Effector memory CD4-positive, alpha-beta T cell (primary cell): ENCODE data around the gene CD247.

Source experiments
- DNase-seq, 3 donors: peaks; one replicate each; pipeline ENCODE4 v3.0.0-alpha.2; 2020
- H3K27ac ChIP-seq: 2 replicates; pipeline ENCODE4 v1.7.0; 2013; ENCODE audit warnings: mild to moderate bottlenecking, low read length, moderate library complexity; ENCODE audit not compliant: insufficient read depth, poor library complexity, severe bottlenecking
- H3K27me3 ChIP-seq: replicated peaks from 2 replicates; pipeline ENCODE4 v1.7.0; 2013; ENCODE audit warnings: mild to moderate bottlenecking, low read length; ENCODE audit not compliant: insufficient read depth, control insufficient read depth, poor library complexity, severe bottlenecking
- H3K36me3 ChIP-seq: 2 replicates; pipeline ENCODE4 v1.7.0; 2013; ENCODE audit warnings: mild to moderate bottlenecking, low read length, moderate library complexity; ENCODE audit not compliant: control insufficient read depth, insufficient read depth
- H3K4me1 ChIP-seq: 2 replicates; pipeline ENCODE4 v1.7.0; 2013; ENCODE audit warnings: low read length, mild to moderate bottlenecking; ENCODE audit not compliant: control insufficient read depth, insufficient read depth, poor library complexity, severe bottlenecking
- H3K4me3 ChIP-seq: 2 replicates; pipeline ENCODE4 v1.7.0; 2013; ENCODE audit warnings: low read length, low read depth, mild to moderate bottlenecking; ENCODE audit not compliant: insufficient read depth, poor library complexity, severe bottlenecking
- H3K9me3 ChIP-seq: 2 replicates; pipeline ENCODE4 v1.7.0; 2013; ENCODE audit warnings: mild to moderate bottlenecking, low read length, moderate library complexity; ENCODE audit not compliant: control insufficient read depth

CD247 gene

DNA sequence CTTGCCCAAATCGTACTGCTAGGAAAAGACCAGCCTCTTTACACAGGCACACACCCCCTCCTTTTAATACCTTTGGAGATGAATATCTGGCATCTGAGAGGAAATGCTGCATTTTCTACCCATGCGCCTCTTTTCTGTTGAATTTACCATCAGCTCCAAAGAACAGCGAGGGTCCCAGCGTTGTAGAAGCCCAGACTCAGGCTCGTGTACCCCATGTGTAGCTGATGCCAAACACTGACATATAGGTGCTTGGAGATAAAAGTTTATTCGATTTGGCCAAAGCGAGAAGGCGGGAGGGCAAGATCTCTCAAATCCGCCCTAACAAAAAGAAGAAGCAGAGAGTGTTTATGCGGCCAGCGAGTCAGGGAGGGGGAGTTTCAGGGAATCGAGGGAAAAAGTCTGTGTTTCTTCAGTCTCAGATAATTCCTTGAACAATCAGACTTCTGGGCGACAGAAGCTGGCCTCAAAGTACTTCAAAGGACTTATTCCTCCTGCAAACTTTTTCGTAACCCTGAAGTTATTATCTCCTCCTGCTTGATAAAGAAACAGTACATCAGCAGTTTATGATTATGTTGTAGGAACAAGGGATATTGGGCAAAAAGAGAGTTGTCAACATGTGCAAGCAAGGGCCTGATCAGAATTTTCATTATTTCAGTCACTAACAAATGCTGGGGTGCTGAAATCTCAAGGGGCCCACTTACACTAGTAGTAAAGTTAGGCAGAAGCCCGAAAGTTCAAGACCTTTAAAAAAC is 35.9 kb upstream of the CD247 start:
- peaks cover 10% of the 10 kb centered on the region for H3K4me1 ChIP-seq
- no peaks in the 10 kb centered on the region for H3K36me3 ChIP-seq
- no peaks in the 10 kb centered on the region for H3K9me3 ChIP-seq
- no peak for DNase-seq
- H3K27ac ChIP-seq: peak overlapping the region; percentile 56
- no peaks in the 10 kb centered on the region for H3K27me3 ChIP-seq
- H3K4me3 ChIP-seq: peak overlapping the region; percentile 74

DNA sequence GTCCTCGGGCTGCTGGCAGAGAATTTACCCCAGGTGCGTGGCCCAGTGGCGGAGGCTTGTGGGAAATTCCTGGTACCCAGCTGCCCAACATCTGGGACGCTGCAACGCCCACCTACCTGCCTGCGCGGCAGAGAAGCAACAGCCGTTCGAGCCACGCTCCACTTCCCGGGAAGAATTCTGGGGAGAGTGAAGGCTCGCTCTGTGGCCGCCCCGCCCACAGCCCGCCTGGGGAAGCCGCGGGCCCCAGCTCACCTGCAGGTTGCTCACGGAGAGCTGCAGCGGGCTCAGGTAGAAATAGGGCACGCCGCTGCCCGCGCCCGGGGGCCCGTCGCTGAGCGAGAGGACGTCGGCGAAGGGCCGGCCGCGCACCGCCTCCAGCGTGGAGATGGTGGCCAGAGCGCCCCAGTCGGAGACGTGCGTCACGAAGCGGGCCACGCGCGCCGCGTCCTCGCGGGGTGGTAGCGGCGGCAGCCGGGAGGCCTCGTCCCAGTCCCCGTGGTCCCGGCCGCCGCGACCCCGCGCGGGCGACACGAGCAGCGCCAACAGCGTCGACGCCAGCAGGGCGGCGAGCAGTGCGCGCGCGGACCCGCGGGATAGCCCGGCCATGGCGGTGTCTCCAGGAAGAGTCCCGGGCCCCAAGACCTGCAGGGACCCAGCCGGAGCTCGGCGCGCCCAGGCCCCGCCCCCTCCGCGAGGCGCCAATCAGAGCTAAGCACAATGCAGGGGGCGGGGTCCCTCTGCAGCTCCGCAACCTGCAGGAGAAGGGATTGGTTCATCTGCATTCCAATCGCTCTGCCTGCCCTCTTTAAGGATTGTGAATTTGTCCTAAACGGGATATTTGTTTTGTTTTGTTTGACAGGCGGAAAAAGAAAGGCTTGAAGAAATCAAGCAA is 35.1 kb upstream of the CD247 start, which contains the start of gene CREG1:
Gene CREG1 (minus strand): TSS at position 627 of the 892 bp plus-strand sequence.
- DNase-seq: peak; percentile 80 to 87 (median 83)
- Histone ChIP-seq H3K4me1 (peaks cover 10% of the 10 kb centered on the region), H3K27ac (peak within 1 kb of the TSS; percentile 56), H3K36me3 (no peaks in the 10 kb centered on the region), H3K9me3 (no peaks in the 10 kb centered on the region), H3K4me3 (peak within 1 kb of the TSS; percentile 74), H3K27me3 (no peaks in the 10 kb centered on the region)

DNA sequence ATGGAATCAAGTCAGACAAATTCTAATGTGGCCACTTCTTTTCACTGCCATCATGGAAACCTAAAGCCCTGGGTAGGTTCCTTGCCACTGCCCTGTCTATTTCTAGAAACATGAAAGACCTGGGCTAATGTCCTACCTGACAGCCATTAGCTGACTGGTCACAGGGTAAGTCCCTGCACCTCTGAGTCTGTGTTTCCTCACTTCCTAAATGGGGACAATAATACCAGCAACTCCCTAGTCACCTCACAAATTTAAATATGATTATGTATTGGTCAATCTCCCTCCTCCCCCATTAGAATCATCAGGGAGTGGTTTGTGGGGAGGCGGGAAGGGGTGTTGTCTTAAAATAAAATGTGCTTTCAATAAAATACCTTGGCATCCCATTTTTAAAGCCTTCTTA is 33.0 kb upstream of the CD247 start:
- DNase-seq: no peak
- H3K4me3 ChIP-seq: no peak overlapping the region
- H3K36me3 ChIP-seq: no peaks in the 10 kb centered on the region
- H3K27me3 ChIP-seq: no peaks in the 10 kb centered on the region
- no peak overlapping the region for H3K27ac ChIP-seq
- H3K4me1 ChIP-seq: peaks cover 10% of the 10 kb centered on the region
- H3K9me3 ChIP-seq: no peaks in the 10 kb centered on the region

DNA sequence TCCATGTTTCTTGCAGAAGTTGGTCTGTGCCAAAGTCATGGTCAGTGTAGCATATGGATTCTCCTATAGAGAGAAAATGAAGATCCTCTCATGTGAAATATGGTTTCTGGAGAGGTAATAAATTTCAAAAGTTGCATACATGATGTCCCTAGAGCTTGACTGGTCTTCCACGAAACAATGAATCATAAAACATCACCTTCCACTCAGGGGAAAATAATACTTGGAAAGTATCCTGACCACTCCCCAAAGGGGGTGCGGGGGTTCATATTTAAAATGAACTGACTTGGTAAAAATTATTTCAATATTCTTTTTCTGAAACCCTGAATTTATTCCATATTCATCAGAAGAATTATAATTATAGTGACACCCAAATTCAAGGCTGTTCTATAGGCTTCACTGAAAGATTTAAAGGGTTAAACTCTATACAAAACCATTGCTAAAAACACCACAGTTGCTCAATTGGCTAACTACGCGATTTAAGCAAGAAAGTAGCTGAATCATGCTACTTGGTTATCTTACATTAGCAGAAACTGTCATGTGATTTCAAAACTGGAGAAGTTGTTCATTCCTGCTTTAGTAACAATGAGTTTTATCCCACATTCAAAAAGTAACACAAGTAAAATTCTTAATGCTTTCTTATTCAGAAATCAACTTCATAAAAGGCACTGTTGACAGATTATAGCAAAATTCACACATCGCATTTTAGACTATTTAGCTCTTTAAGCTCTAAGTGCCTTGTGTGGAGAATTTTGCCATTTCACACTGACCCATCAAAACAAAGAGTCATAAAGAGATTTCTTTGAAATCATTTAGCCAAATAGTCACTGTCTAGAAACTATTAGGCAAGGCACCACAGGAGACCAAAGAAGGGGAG is 30.0 kb upstream of the CD247 start:
- no peaks in the 10 kb centered on the region for H3K9me3 ChIP-seq
- H3K27ac ChIP-seq: no peak overlapping the region
- no peaks in the 10 kb centered on the region for H3K27me3 ChIP-seq
- no peaks in the 10 kb centered on the region for H3K36me3 ChIP-seq
- no peak overlapping the region for H3K4me3 ChIP-seq
- no peak for DNase-seq
- peaks cover 4% of the 10 kb centered on the region for H3K4me1 ChIP-seq

DNA sequence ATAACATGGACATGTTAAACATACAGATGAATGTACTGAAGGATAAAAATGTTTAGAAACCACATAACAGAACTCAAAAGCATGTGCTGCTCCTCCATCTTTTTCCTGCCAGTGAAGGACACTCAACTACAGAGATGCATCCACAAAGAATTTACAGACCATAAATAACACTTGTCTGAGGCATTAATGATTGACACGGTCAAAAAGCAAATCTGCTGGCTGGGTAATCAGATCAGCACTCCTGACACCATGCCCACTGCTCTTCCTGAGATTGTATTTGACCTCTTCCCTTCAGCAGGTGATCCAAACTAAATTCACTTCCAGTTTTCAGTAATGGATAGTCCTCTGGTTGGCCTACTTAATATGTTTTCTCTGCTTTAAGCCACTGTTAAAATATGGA is 28.6 kb upstream of the CD247 start:
- Histone ChIP-seq H3K27ac (no peak overlapping the region), H3K27me3 (no peaks in the 10 kb centered on the region), H3K4me3 (no peak overlapping the region), H3K36me3 (no peaks in the 10 kb centered on the region), H3K4me1 (no peaks in the 10 kb centered on the region), H3K9me3 (no peaks in the 10 kb centered on the region)
- DNase-seq: no peak

DNA sequence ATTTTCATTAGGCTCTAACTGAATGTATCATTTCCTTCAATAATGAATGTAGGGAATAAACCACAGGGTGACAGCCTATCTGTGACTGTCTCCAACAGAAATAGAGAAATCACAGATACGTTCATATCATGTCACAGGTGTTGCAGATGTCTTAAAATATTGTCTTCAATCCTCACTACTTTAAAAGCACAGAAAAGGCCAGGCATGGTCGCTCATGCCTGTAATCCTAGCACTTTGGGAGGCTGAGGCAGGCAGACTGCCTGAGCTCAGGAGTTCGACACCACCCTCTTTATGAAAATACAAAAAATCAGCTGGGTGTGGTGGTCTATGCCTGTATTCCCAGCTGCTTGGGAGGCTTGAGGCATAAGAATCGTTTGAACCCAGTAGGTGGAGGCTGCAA is 27.0 kb upstream of the CD247 start:
- H3K36me3 ChIP-seq: no peaks in the 10 kb centered on the region
- no peak overlapping the region for H3K4me3 ChIP-seq
- H3K9me3 ChIP-seq: no peaks in the 10 kb centered on the region
- H3K4me1 ChIP-seq: no peaks in the 10 kb centered on the region
- no peak overlapping the region for H3K27ac ChIP-seq
- no peak for DNase-seq
- no peaks in the 10 kb centered on the region for H3K27me3 ChIP-seq

DNA sequence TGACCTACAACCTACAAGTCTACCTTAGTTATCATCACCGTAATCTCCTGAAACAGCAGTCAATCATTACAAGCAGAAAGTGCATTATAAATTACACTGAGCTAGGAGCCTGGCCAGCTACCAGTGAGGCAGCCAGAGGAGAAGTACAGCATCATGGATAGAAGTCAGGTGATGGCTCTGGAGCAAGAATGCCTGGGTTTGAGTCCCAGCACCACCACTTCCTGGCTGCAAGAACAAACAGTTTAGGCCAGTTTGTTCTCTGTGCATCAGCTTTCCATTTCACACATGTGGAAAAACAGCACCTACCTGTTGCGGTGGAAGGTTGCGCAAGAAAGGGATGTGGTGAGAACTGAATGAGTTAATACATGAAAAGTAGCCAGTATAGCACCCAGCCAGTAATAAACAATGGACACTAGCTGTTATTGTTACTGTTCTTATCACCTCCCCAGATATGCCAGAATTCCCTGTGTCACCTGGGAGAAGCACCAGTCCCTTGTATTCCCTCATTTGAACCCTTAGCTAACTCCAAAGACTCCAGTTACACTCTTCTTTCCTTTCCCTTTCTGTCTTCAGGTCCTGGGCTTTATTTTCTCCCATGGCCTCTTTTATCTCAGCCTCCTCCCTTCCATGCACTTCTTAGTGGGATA is 26.2 kb upstream of the CD247 start:
- Histone ChIP-seq H3K4me1 (no peaks in the 10 kb centered on the region), H3K27ac (no peak overlapping the region), H3K27me3 (no peaks in the 10 kb centered on the region), H3K9me3 (no peaks in the 10 kb centered on the region), H3K36me3 (no peaks in the 10 kb centered on the region), H3K4me3 (no peak overlapping the region)
- DNase-seq: no peak

DNA sequence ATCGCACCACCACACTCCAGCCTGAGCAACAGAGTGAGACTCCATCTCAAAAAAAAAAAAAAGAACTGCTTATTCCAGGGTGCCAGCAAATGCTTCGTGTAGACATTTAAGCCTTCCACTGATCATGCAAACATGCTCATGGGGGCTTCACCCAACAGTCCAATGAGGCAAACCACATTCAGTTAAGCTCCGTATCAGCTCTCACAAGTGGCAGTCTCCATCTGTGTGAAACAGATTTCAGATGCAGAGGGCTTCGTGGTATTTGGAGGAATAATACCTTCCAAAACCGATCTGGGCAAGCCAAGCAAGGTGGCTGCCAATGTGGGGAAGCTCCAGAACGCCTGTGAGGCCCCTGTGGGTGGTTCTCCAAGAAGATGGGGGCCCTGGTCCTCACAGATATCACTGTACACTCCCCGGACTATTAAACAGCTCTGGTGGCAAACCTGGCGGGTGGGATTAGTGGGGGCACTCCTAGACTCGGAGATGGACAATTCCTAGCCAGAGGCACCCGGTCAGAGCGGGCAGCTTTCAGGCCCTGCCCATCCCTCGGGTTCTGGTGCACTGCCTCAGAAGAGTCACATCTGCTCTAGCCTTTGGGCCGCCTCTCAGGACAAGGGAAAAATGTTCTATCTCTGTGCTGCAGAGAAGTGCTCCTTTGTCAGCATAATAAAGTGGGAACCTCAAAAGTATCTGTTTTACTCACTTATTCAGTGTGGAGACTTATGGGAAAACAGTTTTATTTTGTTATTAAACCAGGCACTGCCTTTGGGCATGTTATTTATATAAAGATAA is 25.1 kb upstream of the CD247 start:
- no peaks in the 10 kb centered on the region for H3K9me3 ChIP-seq

More for the DNA sequence above, 25.1 kb upstream of the CD247 start:
- Histone ChIP-seq H3K27ac (no peak overlapping the region), H3K4me1 (no peaks in the 10 kb centered on the region), H3K4me3 (no peak overlapping the region), H3K36me3 (no peaks in the 10 kb centered on the region), H3K27me3 (no peaks in the 10 kb centered on the region)
- no peak for DNase-seq
